HG03064 (cell line): ENCODE data around the gene HMG20A.

Experiments
- ATAC-seq: cut with Tn5 transposase; IDR thresholded peaks from one replicate; pipeline ENCODE4 v1.9.1; 2021; ENCODE audit warnings: low read depth; ENCODE audit not compliant: unreplicated experiment

HMG20A gene

GRCh38 chr15:77513226-77513625 is 92.5 kb downstream of the HMG20A start:
- no peak for ATAC-seq

GRCh38 chr15:77514641-77515402 is 94.1 kb downstream of the HMG20A start:
- no peak for ATAC-seq

- ATAC-seq: no peak
Measured at GRCh38 chr15:77515613-77516012, 94.9 kb downstream of the HMG20A start.

- no peak for ATAC-seq
Measured at GRCh38 chr15:77516076-77516475, 95.4 kb downstream of the HMG20A start.

GRCh38 chr15:77516786-77517185 is 96.1 kb downstream of the HMG20A start:
- no peak for ATAC-seq

- ATAC-seq: no peak
Measured at GRCh38 chr15:77517579-77517978, 96.9 kb downstream of the HMG20A start.

- no peak for ATAC-seq
Measured at GRCh38 chr15:77518458-77518857, 97.8 kb downstream of the HMG20A start.

GRCh38 chr15:77519540-77519939 is 98.9 kb downstream of the HMG20A start:
- no peak for ATAC-seq

- ATAC-seq: no peak
Measured at GRCh38 chr15:77521206-77521605, 100.5 kb downstream of the HMG20A start.

GRCh38 chr15:77525400-77525811 is 104.7 kb downstream of the HMG20A start:
- ATAC-seq: no peak

- no peak for ATAC-seq
Measured at GRCh38 chr15:77525907-77526594, 105.4 kb downstream of the HMG20A start.

GRCh38 chr15:77526595-77527163 is 106.0 kb downstream of the HMG20A start:
- ATAC-seq: no peak

- ATAC-seq: no peak
Measured at GRCh38 chr15:77527164-77527778, 106.6 kb downstream of the HMG20A start.

- no peak for ATAC-seq
Measured at GRCh38 chr15:77527831-77528231, 107.1 kb downstream of the HMG20A start.

- ATAC-seq: no peak
Measured at GRCh38 chr15:77528290-77528967, 107.7 kb downstream of the HMG20A start.

GRCh38 chr15:77528968-77529319 is 108.3 kb downstream of the HMG20A start:
- ATAC-seq: no peak

- ATAC-seq: no peak
Measured at GRCh38 chr15:77529394-77530159, 108.9 kb downstream of the HMG20A start.

GRCh38 chr15:77530576-77530975 is 109.9 kb downstream of the HMG20A start:
- ATAC-seq: no peak

- no peak for ATAC-seq
Measured at GRCh38 chr15:77531191-77532000, 110.7 kb downstream of the HMG20A start.
